HCT116 (cell line): ENCODE data around the gene MVK.

Source experiments
- CBX3 ChIP-seq: IDR thresholded peaks from 2 replicates; pipeline ENCODE4 v1.6.1; 2012; ENCODE audit warnings: low read depth
- CTCF ChIP-seq, 3 experiments: fragments of 200-600 bp in 1 of 3; sonication (generic) in 1 of 3; IDR thresholded peaks in 2 of 3; conservative IDR thresholded peaks in 1 of 3; 2 replicates each; pipeline ENCODE4 v1.5.1; 2012 to 2017; ENCODE audit warnings: low read depth in 2 of 3, low read length in 2 of 3, antibody characterized with exemption in 1 of 3, borderline replicate concordance in 1 of 3, control low read depth in 1 of 3, mild to moderate bottlenecking in 1 of 3, mixed read lengths in 1 of 3, mixed run types in 1 of 3, moderate library complexity in 1 of 3; ENCODE audit not compliant: insufficient read depth in 1 of 3
- EGR1 ChIP-seq: IDR thresholded peaks from 2 replicates; pipeline ENCODE4 v1.6.1; 2012; ENCODE audit warnings: low read depth
- EZH2 ChIP-seq: fragments of 200-600 bp; sonication (generic); IDR thresholded peaks from 2 replicates; pipeline ENCODE4 v1.6.1; 2017; ENCODE audit warnings: antibody characterized with exemption, mixed run types
- EZH2phosphoT487 ChIP-seq: fragments of 200-600 bp; IDR thresholded peaks from 2 replicates; pipeline ENCODE4 v1.6.1; 2018; ENCODE audit warnings: antibody characterized with exemption, borderline replicate concordance
- JUND ChIP-seq: IDR thresholded peaks from 2 replicates; pipeline ENCODE4 v1.6.1; 2012
- POLR2A ChIP-seq: IDR thresholded peaks from 2 replicates; pipeline ENCODE4 v1.7.0; 2011; ENCODE audit warnings: borderline replicate concordance; ENCODE audit not compliant: insufficient read depth, insufficient read length; ENCODE audit errors: extremely low read depth
- POLR2AphosphoS5 ChIP-seq: IDR thresholded peaks from 2 replicates; pipeline ENCODE4 v1.6.1; 2011; ENCODE audit warnings: mild to moderate bottlenecking, low read depth, low read length, moderate library complexity
- TF ChIP-seq, protein P1 (sequence below): IDR thresholded peaks from 2 replicates; pipeline ENCODE4 v1.6.1; 2012
- TF ChIP-seq, protein P2 (sequence below): IDR thresholded peaks from 2 replicates; pipeline ENCODE4 v1.6.1; 2012

GRCh38 chr12:109610523-109610922, 36.9 kb downstream of the MVK start:
- no peak for TF ChIP-seq POLR2AphosphoS5
- TF ChIP-seq POLR2A = no peak
- TF ChIP-seq CTCF (IDR thresholded peaks at IDR 0.05 in 2 of 3, conservative IDR thresholded peaks at IDR 0.05 in 1 of 3; ENCODE audit: borderline replicate concordance in 1 of 3, insufficient read depth in 1 of 3, low read depth in 2 of 3, low read length in 2 of 3) = no peak
- TF ChIP-seq CBX3 = no peak
- TF ChIP-seq, protein P1, sequence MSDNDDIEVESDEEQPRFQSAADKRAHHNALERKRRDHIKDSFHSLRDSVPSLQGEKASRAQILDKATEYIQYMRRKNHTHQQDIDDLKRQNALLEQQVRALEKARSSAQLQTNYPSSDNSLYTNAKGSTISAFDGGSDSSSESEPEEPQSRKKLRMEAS = no peak
- no peak for TF ChIP-seq EZH2phosphoT487
- no peak for TF ChIP-seq EZH2
- no peak for TF ChIP-seq JUND
- TF ChIP-seq, protein P2, sequence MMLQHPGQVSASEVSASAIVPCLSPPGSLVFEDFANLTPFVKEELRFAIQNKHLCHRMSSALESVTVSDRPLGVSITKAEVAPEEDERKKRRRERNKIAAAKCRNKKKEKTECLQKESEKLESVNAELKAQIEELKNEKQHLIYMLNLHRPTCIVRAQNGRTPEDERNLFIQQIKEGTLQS = no peak
- no peak for TF ChIP-seq EGR1
